Loucy (cell line): Measurements from ENCODE around the gene E2F3.
A peak's percentile ranks its signal among the peaks of the same experiment; 100 is the strongest.

Source experiments
- H2AFZ ChIP-seq: fragments of 200-600 bp; sonication (generic); 2 replicates; pipeline ENCODE4 v1.6.0; 2016; ENCODE audit warnings: antibody characterized with exemption, mild to moderate bottlenecking, low read length, moderate library complexity
- H3F3A ChIP-seq: fragments of 200-600 bp; 2 replicates; pipeline ENCODE4 v1.6.0; 2016; ENCODE audit warnings: antibody characterized with exemption, low read depth, mild to moderate bottlenecking
- H3K27me3 ChIP-seq: fragments of 200-600 bp; sonication (generic); 2 replicates; pipeline ENCODE4 v1.6.1; 2014; ENCODE audit warnings: low read length, mild to moderate bottlenecking; ENCODE audit not compliant: insufficient read depth, poor library complexity, severe bottlenecking
- H3K36me3 ChIP-seq: fragments of 200-600 bp; sonication (generic); 2 replicates; pipeline ENCODE4 v1.6.1; 2016; ENCODE audit warnings: low read length; ENCODE audit not compliant: insufficient read depth
- H3K4me1 ChIP-seq: fragments of 200-600 bp; sonication (generic); 2 replicates; pipeline ENCODE4 v1.5.1; 2014; ENCODE audit warnings: low read length, mild to moderate bottlenecking; ENCODE audit not compliant: insufficient read depth, poor library complexity, severe bottlenecking
- H3K4me2 ChIP-seq: fragments of 200-600 bp; sonication (generic); 2 replicates; pipeline ENCODE4 v1.6.0; 2014; ENCODE audit warnings: antibody characterized with exemption, low read length, low read depth, mild to moderate bottlenecking; ENCODE audit not compliant: poor library complexity, severe bottlenecking
- H3K4me3 ChIP-seq: fragments of 200-600 bp; sonication (generic); 2 replicates; pipeline ENCODE4 v1.5.1; 2014; ENCODE audit warnings: low read length, mild to moderate bottlenecking, mixed read lengths; ENCODE audit not compliant: poor library complexity, severe bottlenecking
- H3K79me2 ChIP-seq: fragments of 200-600 bp; sonication (generic); 2 replicates; pipeline ENCODE4 v1.6.1; 2014; ENCODE audit warnings: low read length; ENCODE audit not compliant: insufficient read depth
- H3K9ac ChIP-seq: fragments of 200-600 bp; sonication (generic); 2 replicates; pipeline ENCODE4 v1.6.0; 2014; ENCODE audit warnings: mild to moderate bottlenecking, low read depth, low read length, moderate library complexity; ENCODE audit not compliant: poor library complexity, severe bottlenecking
- H3K9me2 ChIP-seq: fragments of 200-600 bp; sonication (generic); replicated peaks from 2 replicates; pipeline ENCODE4 v1.6.1; 2016; ENCODE audit warnings: low read depth, low read length, mixed read lengths
- H3K9me3 ChIP-seq: fragments of 200-600 bp; sonication (generic); 2 replicates; pipeline ENCODE4 v1.6.1; 2014; ENCODE audit warnings: mild to moderate bottlenecking, antibody characterized with exemption, low read length, low read depth; ENCODE audit not compliant: insufficient read depth
- H4K20me1 ChIP-seq: fragments of 200-600 bp; sonication (generic); 2 replicates; pipeline ENCODE4 v1.6.0; 2014; ENCODE audit warnings: antibody characterized with exemption, low read length, mild to moderate bottlenecking; ENCODE audit not compliant: insufficient read depth, poor library complexity, severe bottlenecking
- CTCF ChIP-seq: fragments of 200-600 bp; sonication (generic); conservative IDR thresholded peaks from 2 replicates; pipeline ENCODE4 v1.5.1; 2014; ENCODE audit warnings: mild to moderate bottlenecking, antibody characterized with exemption, low read length
- EZH2phosphoT487 ChIP-seq: fragments of 200-600 bp; IDR thresholded peaks from 2 replicates; pipeline ENCODE4 v1.6.1; 2018; ENCODE audit warnings: antibody characterized with exemption, mild to moderate bottlenecking, moderate library complexity, borderline replicate concordance

Gene E2F3

GRCh38 chr6:20447581-20448132 is 46.0 kb downstream of the E2F3 start:
- Histone ChIP-seq H3K36me3 (peaks cover 49% of the 10 kb centered on the region; the same call in 1 of the 2 replicates), H3K79me2 (peaks cover 100% of the 10 kb centered on the region), H3K9me3 (no peaks in the 10 kb centered on the region), H3K4me3 (no peak overlapping the region), H3K4me2 (no peak overlapping the region), H3K4me1 (peaks cover 24% of the 10 kb centered on the region), H3K9me2 (no peaks in the 10 kb centered on the region), H3K9ac (no peak overlapping the region), H2AFZ (no peak overlapping the region), H4K20me1 (peaks cover 91% of the 10 kb centered on the region), H3K27me3 (no peaks in the 10 kb centered on the region), H3F3A (no peaks in the 10 kb centered on the region)
- TF ChIP-seq EZH2phosphoT487: no peak
- no peak for TF ChIP-seq CTCF

DNA sequence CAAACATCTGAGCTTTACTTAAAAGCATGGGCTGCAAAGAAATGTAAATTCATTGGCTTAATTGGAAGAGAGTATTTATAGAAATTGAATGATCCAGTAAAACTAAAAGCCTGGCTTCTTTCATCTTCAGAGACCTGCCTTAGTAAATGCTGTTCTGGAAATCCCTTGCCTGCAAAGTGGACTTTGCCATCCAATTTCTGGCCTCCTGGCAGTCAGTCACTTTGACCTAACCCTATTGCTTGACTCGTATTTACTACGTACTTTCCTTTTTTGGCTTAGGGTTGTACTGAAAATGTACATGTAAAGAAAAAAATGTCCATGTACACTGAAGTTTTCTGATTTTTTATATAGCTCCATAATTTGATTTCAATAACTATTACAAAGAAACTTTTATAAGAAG is 47.1 kb downstream of the E2F3 start:
- Histone ChIP-seq H3K9ac (no peak overlapping the region), H3K27me3 (no peaks in the 10 kb centered on the region), H3K36me3 (peaks cover 47% of the 10 kb centered on the region; the same call in 1 of the 2 replicates), H2AFZ (no peak overlapping the region), H3F3A (peaks cover 4% of the 10 kb centered on the region; the same call in 1 of the 2 replicates), H3K4me1 (peaks cover 35% of the 10 kb centered on the region), H3K9me2 (no peaks in the 10 kb centered on the region), H3K4me3 (no peak overlapping the region), H3K79me2 (peaks cover 100% of the 10 kb centered on the region), H3K9me3 (no peaks in the 10 kb centered on the region), H3K4me2 (no peak overlapping the region), H4K20me1 (peaks cover 90% of the 10 kb centered on the region)
- TF ChIP-seq CTCF (no peak), EZH2phosphoT487 (no peak)

GRCh38 chr6:20454204-20454824 is 52.6 kb downstream of the E2F3 start:
- H3K79me2 ChIP-seq: peaks cover 99% of the 10 kb centered on the region
- peaks cover 85% of the 10 kb centered on the region for H4K20me1 ChIP-seq
- H2AFZ ChIP-seq: no peak overlapping the region
- TF ChIP-seq EZH2phosphoT487 (no peak), CTCF (peak; percentile 45)
- no peaks in the 10 kb centered on the region for H3K27me3 ChIP-seq
- H3F3A ChIP-seq: peaks cover 13% of the 10 kb centered on the region; the same call in 1 of the 2 replicates
- H3K4me3 ChIP-seq: no peak overlapping the region
- peak overlapping the region; percentile 42 for H3K4me2 ChIP-seq
- H3K9ac ChIP-seq: peak overlapping the region; percentile 47
- peaks cover 58% of the 10 kb centered on the region for H3K4me1 ChIP-seq
- peaks cover 31% of the 10 kb centered on the region; the same call in 1 of the 2 replicates for H3K36me3 ChIP-seq
- no peaks in the 10 kb centered on the region for H3K9me3 ChIP-seq
- H3K9me2 ChIP-seq: no peaks in the 10 kb centered on the region
